Fibroblast of the aortic adventitia (primary cell): Measurements from ENCODE around the gene BDNF. TPM values are rescaled to one million over a fixed set of nuclear protein-coding genes. Genes with fewer than 3 reads are reported as not detected.
A peak's percentile ranks its signal among the peaks of the same experiment; 100 is the strongest.

ENCODE experiments used
- DNase-seq: peaks from one replicate; pipeline ENCODE4 v3.0.0-alpha.2; 2010; ENCODE audit warnings: low read depth
- H3K4me3 ChIP-seq: 2 replicates; pipeline ENCODE4 v1.5.1; 2011; ENCODE audit warnings: low read depth, mild to moderate bottlenecking, control low read depth, low read length, moderate library complexity
- total RNA-seq: library from RNA; depleted of rRNA; stranded (reverse); fragments of >200 nt; gene quantifications from 2 replicates; pipeline ENCODE4 v1.2.3, GENCODE V29; 2012; ENCODE audit warnings: low replicate concordance
- TF ChIP-seq, protein P1 (sequence below): IDR thresholded peaks from 2 replicates; pipeline ENCODE4 v1.5.1; 2011; ENCODE audit warnings: mild to moderate bottlenecking, low read length, control low read depth, inconsistent platforms; ENCODE audit not compliant: insufficient read depth

The BDNF gene
- total RNA-seq, 1 donor, result 8.1 TPM

DNA sequence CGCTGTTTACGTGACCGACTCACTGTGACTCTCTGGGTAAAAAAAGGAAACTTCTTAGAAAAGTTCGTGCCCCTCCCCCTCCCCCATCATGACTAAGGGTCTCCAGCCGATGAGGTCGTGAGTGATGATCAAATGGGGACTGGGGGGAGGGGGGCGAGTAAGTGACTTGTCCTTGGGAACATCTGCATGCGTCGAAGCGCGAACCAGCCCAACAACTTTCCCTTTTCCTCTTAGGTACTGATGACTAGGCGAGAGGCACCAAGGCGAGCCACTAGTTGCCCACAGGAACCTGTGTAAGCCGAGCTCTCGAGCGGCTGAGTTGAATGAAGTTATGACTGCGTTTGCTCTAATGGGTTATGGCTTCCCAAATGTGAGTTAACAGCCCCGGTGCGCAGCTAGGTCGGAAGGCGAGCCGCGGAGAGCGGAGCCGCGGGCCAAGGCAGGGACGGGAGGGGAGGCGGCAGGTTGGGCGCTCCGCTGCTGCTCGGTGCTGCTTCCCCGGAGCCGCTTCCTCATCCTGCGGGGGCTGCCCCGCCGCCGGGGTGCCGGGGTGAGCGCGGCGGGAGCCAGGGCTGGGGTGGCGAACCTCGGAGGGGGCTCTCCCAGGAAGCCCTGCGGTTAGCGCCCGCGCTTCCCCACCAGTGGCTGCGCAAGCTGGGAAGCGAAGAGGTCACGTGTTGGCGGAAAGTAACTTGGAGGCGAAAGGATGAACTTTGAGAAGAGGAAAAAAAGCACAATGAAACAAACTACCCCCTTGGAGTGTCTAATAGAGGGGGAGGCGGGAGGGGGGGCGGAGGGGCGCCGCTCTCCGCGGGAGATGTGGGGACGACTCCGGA is 22.1 kb upstream of the BDNF start:
- peak; percentile 32 for DNase-seq
- TF ChIP-seq, protein P1, sequence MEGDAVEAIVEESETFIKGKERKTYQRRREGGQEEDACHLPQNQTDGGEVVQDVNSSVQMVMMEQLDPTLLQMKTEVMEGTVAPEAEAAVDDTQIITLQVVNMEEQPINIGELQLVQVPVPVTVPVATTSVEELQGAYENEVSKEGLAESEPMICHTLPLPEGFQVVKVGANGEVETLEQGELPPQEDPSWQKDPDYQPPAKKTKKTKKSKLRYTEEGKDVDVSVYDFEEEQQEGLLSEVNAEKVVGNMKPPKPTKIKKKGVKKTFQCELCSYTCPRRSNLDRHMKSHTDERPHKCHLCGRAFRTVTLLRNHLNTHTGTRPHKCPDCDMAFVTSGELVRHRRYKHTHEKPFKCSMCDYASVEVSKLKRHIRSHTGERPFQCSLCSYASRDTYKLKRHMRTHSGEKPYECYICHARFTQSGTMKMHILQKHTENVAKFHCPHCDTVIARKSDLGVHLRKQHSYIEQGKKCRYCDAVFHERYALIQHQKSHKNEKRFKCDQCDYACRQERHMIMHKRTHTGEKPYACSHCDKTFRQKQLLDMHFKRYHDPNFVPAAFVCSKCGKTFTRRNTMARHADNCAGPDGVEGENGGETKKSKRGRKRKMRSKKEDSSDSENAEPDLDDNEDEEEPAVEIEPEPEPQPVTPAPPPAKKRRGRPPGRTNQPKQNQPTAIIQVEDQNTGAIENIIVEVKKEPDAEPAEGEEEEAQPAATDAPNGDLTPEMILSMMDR, result no peak
- H3K4me3 ChIP-seq, result peak overlapping the region; percentile 69

GRCh38 chr11:27721264-27722116 is 21.2 kb upstream of the BDNF start:
- TF ChIP-seq, protein P1, result no peak
- no peak for DNase-seq
- H3K4me3 ChIP-seq, result peak overlapping the region; percentile 69

DNA sequence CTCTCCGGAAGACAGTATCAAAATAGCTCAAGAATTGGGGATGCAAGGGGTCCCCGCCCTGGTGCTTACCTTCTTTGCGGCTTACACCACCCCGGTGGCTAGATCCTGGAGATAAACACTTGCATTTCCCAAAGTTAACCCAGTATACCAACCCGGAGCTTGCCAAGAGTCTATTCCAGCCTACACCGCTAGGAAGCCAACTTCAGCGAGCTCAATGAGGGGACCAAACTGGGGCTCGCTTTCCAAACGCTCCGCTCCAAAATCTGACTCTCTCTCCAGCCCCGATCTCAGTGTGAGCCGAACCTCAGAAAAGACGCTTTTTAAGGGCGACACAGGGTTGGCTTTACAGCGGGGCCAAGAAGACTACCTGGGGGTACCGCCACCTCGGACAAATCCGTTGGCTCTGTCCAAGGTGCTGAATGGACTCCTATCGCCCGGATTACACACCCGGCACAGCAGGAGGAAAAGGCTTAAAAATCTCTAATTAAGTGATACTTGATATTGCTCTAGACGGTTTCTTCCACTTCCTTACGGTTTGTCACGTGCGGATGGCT is 20.1 kb upstream of the BDNF start:
- TF ChIP-seq, protein P1, result peak; percentile 31
- peak; percentile 69 for DNase-seq
- H3K4me3 ChIP-seq, result no peak overlapping the region

DNA sequence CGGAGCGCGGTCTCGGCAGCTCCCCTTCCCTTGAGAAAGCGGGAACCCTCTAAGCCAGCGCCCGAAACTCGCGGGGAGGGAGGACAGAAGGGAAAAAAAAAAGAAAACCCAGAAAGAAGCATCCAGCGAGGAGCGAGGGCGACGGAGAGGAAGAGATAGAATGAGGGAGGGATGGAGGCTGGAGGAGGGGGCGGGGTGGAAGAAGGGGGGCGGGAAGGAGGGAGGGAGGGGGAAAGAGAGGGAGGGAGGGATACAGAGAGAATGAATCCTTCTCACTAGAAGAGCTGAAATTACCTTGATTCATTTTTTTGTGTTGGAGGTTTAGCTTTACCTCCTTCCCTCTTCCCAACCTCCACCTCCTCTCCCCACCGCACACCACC is 19.3 kb upstream of the BDNF start:
- DNase-seq, result no peak
- peak overlapping the region; percentile 73 for H3K4me3 ChIP-seq
- TF ChIP-seq, protein P1, result no peak

- TF ChIP-seq, protein P1, result no peak
- H3K4me3 ChIP-seq, result peak overlapping the region; percentile 73
- peak; percentile 43 for DNase-seq
These were observed 18.7 kb upstream of the BDNF start for GRCh38 chr11:27718863-27719545.

DNA sequence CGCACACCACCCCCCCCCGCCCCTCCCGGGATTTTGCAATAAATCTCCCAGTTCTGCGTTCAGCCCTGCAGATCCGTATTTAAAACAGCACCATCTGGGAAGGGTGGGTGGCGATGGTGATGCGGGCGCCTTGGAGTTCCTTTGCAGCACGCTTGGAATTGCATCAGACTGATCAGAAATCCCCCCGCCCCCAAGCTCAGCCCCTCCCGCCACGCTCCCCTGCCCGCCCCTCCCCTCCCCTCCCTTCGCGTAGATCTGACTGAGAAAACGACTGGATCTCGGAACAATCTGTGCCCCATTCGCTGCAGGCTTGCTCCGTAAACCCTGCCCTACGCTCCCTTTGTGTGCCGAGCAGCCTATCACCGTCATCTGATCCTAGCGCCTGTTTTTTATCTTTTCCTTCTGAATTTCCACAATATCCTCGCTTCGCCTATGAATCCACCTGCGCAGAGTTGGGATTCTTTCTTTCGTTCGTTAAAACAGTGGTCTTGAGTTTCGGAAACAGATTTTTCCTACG is 18.1 kb upstream of the BDNF start:
- peak; percentile 89 for DNase-seq
- TF ChIP-seq, protein P1, result no peak
- peak overlapping the region; percentile 73 for H3K4me3 ChIP-seq
